ENCODE measurements around the gene LRP5.

Gene LRP5

GRCh38 chr11:68369756-68370155, 57.4 kb downstream of the LRP5 start:
- no peak overlapping the region for H3K4me3 ChIP-seq (ENCODE audit: low read depth, low read length)

GRCh38 chr11:68370211-68371111, 58.1 kb downstream of the LRP5 start:
- H3K4me3 ChIP-seq (ENCODE audit: low read depth, low read length), result no peak overlapping the region

- no peak overlapping the region for H3K4me3 ChIP-seq (ENCODE audit: low read depth, low read length)
Observed at GRCh38 chr11:68371171-68372041, 59.0 kb downstream of the LRP5 start.

- no peak overlapping the region for H3K4me3 ChIP-seq (ENCODE audit: low read depth, low read length)
Observed at GRCh38 chr11:68372114-68372513, 59.7 kb downstream of the LRP5 start.

GRCh38 chr11:68372625-68373024, 60.2 kb downstream of the LRP5 start:
- no peak overlapping the region for H3K4me3 ChIP-seq (ENCODE audit: low read depth, low read length)

- H3K4me3 ChIP-seq (ENCODE audit: low read depth, low read length), result no peak overlapping the region
Observed at GRCh38 chr11:68373189-68373814, 60.9 kb downstream of the LRP5 start.

- no peak overlapping the region for H3K4me3 ChIP-seq (ENCODE audit: low read depth, low read length)
Observed at GRCh38 chr11:68373815-68374501, 61.6 kb downstream of the LRP5 start.

- no peak overlapping the region for H3K4me3 ChIP-seq (ENCODE audit: low read depth, low read length)
Observed at GRCh38 chr11:68374531-68374930, 62.1 kb downstream of the LRP5 start.

GRCh38 chr11:68375337-68375736, 62.9 kb downstream of the LRP5 start:
- H3K4me3 ChIP-seq (ENCODE audit: low read depth, low read length), result no peak overlapping the region

- H3K4me3 ChIP-seq (ENCODE audit: low read depth, low read length), result no peak overlapping the region
Observed at GRCh38 chr11:68375766-68376165, 63.4 kb downstream of the LRP5 start.

GRCh38 chr11:68377389-68377795, 65.0 kb downstream of the LRP5 start:
- no peak overlapping the region for H3K4me3 ChIP-seq (ENCODE audit: low read depth, low read length)

- H3K4me3 ChIP-seq (ENCODE audit: low read depth, low read length), result no peak overlapping the region
Observed at GRCh38 chr11:68379206-68379605, 66.8 kb downstream of the LRP5 start.

- no peak overlapping the region for H3K4me3 ChIP-seq (ENCODE audit: low read depth, low read length)
Observed at GRCh38 chr11:68380786-68381622, 68.6 kb downstream of the LRP5 start.

- H3K4me3 ChIP-seq (ENCODE audit: low read depth, low read length), result no peak overlapping the region
Observed at GRCh38 chr11:68381716-68382115, 69.3 kb downstream of the LRP5 start.

GRCh38 chr11:68382358-68382998, 70.1 kb downstream of the LRP5 start:
- no peak overlapping the region for H3K4me3 ChIP-seq (ENCODE audit: low read depth, low read length)

- H3K4me3 ChIP-seq (ENCODE audit: low read depth, low read length), result no peak overlapping the region
Observed at GRCh38 chr11:68383976-68384501, 71.6 kb downstream of the LRP5 start.

- H3K4me3 ChIP-seq (ENCODE audit: low read depth, low read length), result no peak overlapping the region
Observed at GRCh38 chr11:68384530-68385081, 72.2 kb downstream of the LRP5 start.

- H3K4me3 ChIP-seq (ENCODE audit: low read depth, low read length), result no peak overlapping the region
Observed at GRCh38 chr11:68385128-68385527, 72.7 kb downstream of the LRP5 start.

All from iPS-11a (cell line).